Stimulated activated CD8-positive, alpha-beta memory T cell treated with anti-CD3 and anti-CD28 coated beads, Interleukin-2, amount 100 ng/mL, for 1 hour (primary cell): ENCODE data around the gene CDK9.
"Not testable (repeated sequence)": the region's sequence is repeated elsewhere in the genome, so short reads cannot be mapped to it uniquely, and the experiment has no call there.

Experiments used
- DNase-seq, 2 donors: peaks; one replicate each; pipeline ENCODE4 v3.0.0-alpha.2; 2020; ENCODE audit warnings: low read depth in 2 of 2

Gene CDK9

DNA sequence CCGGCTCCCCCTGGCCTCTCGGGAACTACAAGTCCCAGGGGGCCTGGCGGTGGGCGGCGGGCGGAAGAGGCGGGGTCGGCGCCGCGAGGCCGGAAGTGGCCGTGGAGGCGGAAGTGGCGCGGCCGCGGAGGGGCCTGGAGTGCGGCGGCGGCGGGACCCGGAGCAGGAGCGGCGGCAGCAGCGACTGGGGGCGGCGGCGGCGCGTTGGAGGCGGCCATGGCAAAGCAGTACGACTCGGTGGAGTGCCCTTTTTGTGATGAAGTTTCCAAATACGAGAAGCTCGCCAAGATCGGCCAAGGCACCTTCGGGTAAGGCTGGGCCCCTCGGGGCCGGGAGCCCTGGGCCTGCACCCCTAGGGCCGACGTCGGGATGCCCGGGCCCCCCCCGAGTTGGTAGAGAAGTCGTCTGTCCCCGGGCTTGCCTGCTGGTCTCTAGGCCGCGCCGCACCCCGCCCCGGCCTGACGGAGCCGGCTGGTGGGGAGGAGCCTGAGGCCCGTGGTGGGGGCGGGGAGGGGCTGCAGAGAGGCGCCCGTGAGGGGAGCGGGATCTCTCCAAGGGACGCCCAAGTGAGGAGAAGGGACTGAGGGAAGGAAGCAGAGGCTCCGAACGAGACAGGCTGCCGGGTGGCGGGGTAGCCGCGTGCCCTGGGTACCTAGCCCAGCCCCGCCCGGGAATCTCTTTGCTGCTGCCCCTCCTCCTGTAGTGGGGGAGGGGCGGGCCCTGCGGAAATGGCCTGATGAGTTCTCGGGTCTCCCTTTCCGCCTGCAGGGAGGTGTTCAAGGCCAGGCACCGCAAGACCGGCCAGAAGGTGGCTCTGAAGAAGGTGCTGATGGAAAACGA, at the start of gene CDK9:
Gene CDK9 (plus strand): TSS at position 102 of the 840 bp plus-strand sequence. CDS start 115 bp downstream, at position 217.
- peak; percentile 85 to 88 for DNase-seq

DNA sequence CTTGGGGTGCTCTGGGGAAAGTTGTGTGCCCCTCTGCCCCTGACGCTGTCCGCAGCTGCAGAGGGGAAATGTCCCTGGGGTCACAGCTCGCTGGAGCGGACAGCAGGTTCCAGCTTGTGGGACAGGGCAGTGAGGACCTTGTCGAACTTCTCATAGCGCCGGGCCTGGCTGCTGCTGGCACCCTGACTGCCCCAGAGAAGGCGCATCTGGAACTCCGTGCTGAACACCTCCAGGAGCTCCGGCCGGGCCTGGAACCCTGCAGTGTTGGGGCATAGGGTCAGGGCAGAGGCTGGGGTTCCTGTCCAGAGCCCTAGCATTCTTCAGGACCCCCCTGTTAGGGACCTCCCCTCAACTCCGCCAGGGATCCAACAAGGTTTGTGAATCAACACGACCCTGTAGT, 47.2 kb upstream of the CDK9 start:
- DNase-seq, result no peak

DNA sequence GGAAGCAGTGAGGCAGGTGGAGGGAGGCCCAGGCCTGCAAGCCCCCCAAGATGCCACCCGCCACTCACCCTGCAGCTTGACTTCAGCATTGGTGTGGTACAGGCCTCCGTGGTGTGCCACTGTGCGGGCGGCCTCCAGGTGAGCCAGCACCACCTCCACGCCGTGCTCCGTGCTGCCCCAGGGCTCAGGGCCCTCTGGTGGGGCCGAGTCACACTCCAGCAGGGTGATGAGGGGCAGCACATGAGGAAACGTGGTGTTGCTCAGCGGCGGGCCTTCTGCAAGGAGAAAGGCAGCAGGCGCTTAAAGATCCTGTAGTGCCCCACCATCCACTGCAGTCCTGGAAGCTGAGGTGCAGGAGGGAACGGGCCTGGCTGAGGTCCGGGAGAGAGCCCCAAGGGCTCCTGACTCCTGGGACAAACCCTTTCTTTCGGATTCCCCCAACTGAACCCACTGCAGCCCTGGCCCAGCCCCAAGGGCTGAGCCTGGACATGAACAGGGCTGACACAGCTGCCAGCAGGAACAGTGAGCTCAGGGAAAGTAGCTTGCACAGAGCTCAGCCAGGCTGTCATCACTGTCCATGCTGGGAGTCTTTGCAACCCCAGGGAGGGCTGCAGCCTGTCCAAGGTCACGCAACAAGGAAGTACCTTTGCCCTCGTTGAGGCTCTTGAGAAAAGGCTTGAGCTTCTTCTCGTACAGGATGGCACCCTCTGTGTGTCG, 46.1 kb upstream of the CDK9 start:
- DNase-seq, result no peak

DNA sequence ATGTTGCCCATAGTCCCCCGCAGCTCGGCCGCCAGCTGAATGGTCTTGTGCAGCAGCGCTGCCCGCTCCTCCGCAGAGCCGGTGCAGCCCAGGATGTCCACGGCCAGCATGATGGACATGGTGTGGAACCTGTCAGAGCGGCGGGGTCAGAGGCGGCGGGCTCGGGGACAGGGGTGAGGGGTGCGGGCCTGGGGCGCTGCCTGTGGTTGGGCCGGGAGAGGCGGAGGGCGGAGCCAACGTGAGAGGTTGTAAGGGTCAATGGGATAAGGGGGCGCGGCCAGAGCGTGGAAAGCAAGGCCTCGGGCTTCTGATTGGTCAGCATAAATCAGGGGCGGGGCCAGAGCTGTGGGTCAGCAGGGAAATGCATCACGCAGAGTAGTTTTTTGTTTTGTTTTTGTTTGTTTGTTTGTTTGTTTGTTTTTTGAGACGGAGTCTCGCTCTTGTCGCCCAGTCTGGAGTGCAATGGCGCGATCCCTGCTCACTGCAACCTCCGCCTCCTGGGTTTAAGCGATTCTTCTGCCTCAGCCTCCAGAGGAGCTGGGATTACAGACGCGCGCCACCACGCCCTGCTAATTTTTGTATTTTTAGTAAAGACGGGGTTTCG, 43.9 kb upstream of the CDK9 start:
- DNase-seq, result no peak

DNA sequence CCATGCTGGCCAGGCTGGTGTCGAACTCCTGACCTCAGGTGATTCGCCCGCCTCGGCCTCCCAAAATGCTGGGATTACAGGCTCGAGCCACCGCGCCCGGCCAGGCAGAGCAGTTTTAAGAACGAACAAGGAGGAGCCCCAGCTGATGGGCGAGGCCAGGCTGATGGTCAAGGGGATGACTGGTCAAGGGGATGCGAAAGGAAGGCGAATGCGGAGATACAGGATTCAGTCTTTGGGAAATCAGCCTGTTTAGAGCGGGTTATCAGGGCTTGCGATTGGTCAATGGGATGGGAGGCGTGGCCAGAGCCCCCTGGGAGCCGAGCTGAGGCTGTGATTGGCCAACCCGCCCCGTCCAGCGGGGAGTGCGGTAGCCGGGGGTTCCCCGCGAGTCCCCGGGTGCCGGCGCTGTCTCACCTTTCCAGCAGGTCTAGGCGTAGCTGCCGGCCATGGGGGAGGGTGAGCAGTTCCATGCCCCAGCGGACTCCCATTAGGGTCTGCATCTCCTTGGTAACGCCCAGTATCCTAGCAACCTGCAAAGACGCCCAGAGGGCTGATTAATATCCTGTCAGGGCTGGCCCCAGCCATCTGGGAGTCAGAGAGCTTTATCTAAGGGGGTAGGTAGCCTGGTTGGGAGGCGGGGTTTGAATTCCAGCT, 43.3 kb upstream of the CDK9 start:
- DNase-seq, result no peak

DNA sequence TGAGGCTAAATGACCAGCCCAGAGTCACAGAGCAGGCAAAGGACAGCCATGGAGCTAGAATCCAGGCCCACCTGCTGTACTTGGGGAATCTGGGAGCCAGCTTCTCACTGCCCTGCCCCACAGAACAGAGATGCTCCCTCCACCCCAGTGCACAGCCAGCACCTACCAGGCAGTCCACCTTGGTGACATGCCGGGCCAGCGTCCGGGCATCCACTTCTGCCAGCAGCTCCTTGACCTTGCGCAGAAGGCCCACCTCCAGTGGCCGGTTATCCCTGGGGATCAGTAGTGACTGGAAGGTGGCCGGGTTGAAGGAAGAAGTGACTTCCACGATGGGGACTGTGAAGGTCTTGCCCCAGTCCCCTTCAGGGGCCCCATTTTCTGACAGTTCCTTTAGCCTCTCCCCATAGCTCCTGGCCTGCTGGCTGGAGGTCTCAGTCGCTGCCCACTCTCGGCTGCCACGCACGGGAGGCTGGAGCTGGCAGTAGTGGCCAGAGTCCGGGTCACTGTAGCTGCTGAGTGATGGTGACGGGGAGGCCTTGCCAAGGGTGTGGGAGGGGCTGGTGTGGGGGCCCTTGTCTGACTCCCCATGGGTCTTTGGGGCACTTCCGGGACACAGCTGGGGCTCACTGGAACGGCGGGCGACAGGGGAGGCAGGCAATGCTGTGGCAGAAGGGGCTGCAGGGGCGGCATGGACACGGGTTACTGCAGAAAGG, 41.3 kb upstream of the CDK9 start:
- DNase-seq, result no peak

DNA sequence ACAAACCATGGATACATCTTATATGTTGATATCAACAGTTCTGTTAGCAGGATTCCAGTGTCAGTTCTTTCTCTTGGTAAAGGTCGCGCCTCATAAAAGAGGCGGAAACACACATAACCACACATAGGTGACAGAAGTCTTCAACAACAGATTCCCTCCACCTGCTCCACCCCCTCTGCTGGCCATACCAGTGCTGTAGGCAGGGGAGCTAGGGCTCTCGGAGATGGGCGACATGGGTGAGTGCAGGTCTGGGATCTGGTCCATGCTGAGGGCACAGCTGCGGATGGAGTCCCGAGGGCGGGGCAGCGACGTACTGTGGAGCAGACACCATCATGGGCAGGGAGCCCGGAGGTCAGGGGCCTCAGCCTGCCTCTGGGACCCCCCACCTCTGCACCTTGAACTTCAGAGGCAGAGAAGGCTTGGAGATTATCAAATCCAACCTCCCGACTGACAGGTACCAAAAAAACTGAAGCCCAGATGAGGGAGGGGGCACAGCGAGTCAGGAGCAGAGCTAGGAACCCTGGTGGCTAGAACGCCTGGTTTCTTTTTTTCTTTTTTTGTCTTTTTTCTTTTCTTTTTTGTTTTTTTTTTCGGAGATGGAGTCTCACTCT, 38.8 kb upstream of the CDK9 start:
- no peak for DNase-seq

DNA sequence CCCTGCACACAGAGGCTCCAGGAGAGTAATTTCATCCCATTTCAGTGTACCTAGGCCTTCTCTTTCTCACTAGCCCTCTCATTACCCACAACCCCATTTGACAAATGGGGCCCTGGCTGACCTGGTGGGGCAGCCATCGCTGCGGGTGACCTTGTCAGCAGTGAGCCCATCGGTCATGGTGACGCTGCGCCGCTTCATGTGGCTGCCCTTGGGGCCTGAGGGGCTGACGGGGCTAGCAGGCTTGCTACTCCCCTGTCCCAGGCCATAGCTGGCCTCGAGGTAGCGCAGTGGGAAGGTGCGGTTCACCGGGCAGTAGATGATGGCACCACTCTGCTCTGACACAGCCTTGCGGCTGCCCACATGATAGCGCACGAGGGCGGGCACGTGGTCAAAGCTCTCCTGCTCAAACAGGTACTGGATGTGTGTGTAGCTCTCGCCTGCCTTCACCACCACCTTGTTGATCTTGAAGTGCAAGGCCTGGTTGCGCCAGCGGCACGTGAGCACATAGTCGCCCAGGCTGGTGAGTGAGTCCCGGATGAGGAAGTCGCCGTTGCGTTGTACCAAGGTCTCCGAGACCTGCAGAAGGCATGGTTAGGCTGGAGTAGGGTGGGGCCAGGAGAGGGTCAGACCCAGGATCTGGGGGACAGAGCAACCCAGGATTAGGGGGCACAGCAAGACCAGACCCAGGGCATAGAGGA, 36.6 kb upstream of the CDK9 start:
- DNase-seq, result no peak

DNA sequence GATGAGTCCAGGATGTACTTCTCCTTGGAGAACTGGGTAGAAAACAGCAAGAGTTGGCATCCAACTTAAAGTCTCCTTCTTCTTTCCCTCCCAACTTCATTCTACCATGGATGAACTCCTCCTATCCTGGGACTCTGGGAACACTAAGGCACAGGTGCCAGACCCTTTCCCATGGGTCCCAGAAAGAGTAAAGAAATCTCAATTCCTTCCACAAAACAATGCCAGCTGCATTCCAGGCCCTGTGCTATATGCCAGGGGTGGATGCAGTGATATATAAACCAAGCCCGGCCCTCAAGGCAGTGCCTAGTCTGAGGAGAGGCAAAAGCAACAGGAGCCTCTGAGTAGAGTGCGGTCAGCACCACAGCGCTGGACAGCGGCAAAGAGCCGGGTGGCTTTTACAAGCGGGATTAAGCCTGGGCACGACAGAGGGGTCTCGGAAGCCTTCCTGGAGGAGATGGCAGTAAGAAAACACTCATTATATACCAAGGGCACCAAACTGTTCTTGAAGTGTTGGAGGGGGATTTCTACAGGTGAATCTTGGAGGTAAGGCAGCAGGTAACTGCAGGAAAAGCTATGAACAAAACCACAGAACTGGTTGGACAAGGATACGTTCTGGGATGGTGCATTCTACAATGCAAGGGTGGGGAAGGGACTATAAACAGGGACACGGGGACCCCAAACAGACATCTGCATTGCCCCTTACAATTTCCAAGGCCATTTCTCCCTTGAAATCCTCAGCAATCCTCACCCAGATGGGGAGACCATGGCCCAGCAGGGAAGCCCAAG, 34.4 kb upstream of the CDK9 start:
- DNase-seq, result no peak

DNA sequence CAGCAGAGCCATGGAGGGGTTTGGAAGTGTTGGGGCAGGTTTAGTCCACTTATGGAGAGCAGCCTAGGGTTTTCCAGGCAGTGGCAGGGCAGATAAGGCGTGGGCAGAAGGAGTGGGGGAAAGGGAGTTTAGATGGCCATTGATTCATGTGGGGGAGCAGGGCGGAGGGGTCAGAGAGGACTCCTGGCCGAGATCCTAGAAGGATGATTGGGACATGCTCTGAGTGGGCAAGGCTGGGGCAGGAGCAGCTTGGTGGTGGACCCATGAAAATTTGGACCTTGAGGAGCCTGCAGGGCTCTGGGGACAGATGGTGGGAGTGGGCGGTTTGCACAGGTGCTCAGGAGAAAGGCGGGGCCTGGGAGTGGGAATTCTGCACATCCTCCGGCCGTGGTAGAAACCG, 32.7 kb upstream of the CDK9 start:
- DNase-seq, result no peak

DNA sequence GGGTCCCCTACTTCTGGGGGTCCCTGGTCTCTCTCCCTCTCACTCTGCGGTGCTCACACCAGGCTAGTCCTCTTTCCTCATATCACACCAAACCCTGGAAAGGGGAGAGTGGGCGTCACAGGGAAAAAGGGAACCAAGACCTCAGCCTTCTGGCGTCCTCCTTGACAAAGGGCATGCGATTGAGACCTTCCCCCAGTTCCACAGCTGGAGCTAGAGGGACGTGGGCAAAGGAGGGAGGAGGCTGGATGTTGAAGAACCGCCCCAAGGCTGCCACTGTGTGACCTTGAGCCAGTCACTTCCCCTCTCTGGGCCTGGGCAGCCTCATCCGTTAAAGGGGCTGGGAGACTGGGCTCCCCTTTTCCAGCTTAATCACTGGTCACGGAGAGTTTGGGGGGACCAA, 32.2 kb upstream of the CDK9 start:
- no peak for DNase-seq

DNA sequence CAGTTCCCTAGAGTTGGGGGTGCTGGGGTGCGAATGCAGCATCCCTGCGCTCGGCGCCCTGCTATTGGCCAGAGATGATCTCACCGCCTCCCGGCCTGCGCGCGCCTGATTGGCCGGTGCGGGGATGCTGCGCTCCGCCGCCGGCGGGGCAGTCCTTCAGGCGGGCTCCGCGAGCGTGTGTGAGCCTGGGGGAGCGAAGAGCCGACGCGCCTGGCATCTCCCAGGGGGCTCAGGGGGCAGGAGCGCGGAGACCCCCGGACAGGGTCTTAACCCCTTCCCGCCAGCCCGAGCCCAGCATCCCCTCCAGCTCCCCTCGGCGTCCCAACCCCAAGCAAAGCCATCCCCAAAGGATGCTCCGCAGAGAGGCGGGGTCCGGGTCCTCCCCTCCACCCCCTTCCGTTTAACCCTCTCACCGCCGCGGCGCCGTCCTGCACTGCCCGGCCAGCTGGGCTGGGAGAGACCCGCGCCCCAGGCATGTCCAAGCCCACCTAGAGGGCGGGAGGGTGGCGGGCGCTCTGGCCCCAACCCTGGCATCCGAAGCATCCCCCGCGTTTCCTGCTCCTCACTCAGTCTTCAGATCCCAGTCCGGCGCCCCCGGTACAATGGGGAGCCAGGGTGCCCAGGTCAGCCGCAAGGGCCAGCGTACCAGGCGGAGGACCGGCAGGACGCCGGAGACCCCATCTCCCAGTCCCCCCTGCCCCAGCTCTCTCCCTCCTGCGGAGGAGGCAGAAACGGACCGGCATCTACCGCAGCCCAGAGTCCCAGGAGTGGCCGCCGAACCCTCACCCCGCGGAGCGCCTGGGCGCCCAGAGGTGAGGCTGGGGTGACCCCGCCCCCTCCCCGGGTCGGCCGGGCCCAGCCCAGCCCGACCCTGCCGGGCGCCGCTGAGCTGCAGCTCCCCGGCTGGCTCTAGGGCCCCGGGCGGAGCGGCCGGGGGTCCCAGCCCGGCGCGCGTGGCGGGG, 31.5 kb upstream of the CDK9 start:
- no peak for DNase-seq

DNA sequence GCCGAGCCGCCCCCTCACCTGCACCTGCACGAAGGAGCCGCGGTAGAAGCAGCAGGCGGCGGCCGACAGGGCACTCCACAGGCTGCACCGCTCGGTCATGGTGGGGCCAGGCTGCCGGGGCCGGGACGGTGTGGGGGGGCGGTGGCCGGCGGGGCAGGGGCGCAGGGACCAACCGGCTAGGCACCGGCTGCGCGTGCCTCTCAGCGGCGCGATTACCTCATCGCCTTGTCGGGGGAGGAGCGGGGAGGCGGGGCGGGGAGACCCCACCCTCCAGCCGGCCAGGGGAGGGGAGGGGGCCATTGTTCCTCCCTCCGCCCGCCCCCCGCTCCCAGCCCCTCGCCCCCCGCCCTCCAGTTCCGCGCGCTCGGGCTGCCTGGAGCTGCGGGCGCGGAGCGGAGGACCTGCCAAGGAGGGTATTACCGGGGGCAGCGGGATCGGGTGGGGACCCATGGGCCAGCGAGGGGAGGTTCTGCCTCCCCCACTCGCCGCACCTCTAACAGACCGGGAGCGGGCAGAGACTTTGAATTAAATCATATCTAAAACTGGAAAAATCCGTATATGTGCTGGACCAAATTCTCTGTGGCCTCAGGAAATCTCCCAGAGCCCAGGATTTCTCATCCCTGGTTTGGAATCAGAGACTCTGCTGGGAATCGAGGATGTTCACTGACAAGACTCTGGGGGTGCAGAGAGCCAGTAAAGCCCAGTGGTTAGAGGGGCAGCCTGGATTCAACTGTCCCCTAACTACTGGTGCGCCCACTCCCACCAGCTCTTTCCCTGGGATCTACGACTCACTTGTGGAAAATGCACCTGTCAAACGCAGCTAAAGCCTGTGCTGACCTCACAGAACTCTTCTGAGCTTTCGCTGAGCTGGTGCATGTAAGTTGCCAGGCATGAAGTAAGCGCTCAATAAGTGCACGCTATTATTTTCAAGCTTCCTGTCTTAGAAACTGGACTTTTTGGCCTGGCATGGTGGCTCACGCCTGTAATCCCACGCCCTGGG, 30.5 kb upstream of the CDK9 start:
- DNase-seq, result no peak

DNA sequence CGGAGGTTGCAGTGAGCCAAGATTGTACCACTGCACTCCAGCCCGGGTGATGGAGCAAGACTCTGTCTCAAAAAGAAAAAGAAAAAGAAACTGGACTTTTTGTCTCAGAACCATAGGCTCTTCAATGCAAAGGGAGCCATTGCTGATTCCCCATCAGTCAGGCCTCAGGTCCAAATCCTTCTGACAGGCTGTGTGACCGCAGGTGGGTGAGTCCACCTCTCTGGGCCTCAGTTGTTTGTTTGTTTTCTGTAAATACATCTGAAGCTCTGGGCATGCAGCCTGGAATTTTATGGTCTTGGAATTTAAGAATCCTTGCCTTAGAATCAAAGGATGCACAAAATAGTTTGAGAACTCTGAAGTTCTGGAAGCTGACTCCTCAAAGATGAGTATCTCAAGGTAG, 29.6 kb upstream of the CDK9 start:
- no peak for DNase-seq

DNA sequence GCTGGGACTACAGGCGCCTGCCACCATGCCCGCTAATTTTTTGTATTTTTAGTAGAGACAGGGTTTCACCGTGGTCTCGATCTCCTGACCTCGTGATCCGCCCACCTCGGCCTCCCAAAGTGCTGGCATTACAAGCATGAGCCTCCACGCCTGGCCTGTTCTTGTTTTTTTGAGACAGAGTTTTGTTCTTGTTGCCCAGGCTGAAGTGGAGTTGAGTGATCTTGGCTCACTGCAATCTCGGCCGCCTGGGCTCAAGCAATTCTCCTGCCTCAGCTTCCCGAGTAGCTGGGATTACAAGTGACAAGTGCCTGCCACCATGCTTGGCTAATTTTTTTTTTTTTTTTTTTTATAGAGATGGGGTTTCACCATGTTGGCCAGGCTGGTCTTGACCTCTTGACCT, 29.1 kb upstream of the CDK9 start:
- not testable (repeated sequence) for DNase-seq

DNA sequence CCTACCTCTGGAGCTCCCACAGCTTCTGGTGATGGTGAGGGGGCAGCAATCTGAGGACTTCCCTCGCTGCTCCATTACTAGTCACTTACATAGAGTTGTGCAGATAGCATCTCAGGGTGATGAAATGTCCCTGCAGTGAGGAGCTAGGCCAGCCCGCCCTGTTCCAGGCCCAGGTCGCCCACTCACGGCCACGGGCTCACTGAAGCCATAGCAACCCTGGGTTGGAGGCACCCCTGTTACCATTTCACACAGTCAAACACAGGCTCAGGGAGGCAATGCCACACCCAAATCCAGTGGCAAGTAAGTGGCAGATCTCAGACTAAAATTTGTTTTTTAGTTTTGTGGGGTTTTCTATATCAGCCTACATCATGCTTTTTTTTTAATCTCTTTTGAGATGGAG, 27.0 kb upstream of the CDK9 start:
- no peak for DNase-seq

DNA sequence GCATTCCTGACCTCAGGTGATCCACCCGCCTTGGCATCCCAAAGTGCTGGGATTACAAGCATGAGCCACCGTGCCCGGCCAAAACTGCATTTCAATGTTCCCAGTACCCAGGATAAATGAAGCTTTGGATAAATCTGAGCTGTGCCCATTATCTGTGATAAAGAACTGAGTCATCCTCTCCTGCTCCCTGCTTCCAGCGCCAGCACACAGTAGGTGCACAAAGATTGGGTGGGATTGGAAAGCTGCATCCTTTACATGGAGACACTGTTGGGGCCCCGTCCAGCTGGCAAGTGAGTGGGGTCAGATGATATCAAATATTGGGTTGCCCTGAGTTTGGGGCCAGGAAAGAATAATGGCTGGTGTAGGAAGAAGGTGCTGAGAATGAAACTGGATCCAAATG, 24.8 kb upstream of the CDK9 start:
- no peak for DNase-seq
